Endothelial cell (in vitro differentiated cells): ENCODE results near the gene DST. TPM values are rescaled to one million over a fixed set of nuclear protein-coding genes. Genes with fewer than 3 reads are reported as not detected.

Source experiments
- DNase-seq: peaks from one replicate; pipeline ENCODE4 v3.0.0; 2021; ENCODE audit warnings: low spot score
- H3K27ac Mint-ChIP-seq: one replicate; pipeline ENCODE4 v1.8.0; 2021; ENCODE audit warnings: mixed read lengths, inconsistent platforms; ENCODE audit not compliant: unreplicated experiment
- H3K27me3 Mint-ChIP-seq: one replicate; pipeline ENCODE4 v1.8.0; 2021; ENCODE audit warnings: mild to moderate bottlenecking, moderate library complexity, mixed read lengths, inconsistent platforms; ENCODE audit not compliant: unreplicated experiment
- H3K36me3 Mint-ChIP-seq: one replicate; pipeline ENCODE4 v1.8.0; 2021; ENCODE audit warnings: mild to moderate bottlenecking, low read depth, mixed read lengths, inconsistent platforms; ENCODE audit not compliant: unreplicated experiment
- H3K4me1 Mint-ChIP-seq: one replicate; pipeline ENCODE4 v1.8.0; 2021; ENCODE audit warnings: mild to moderate bottlenecking, mixed read lengths, inconsistent platforms; ENCODE audit not compliant: unreplicated experiment
- H3K4me3 Mint-ChIP-seq: one replicate; pipeline ENCODE4 v1.8.0; 2021; ENCODE audit warnings: mild to moderate bottlenecking, mixed read lengths, inconsistent platforms; ENCODE audit not compliant: unreplicated experiment
- H3K9me3 Mint-ChIP-seq: one replicate; pipeline ENCODE4 v1.8.0; 2021; ENCODE audit warnings: mixed read lengths, inconsistent platforms; ENCODE audit not compliant: unreplicated experiment
- CTCF ChIP-seq: fragments of 200-600 bp; sonication (generic); IDR thresholded peaks from one replicate; pipeline ENCODE4 v1.5.0; 2021; ENCODE audit warnings: antibody characterized with exemption; ENCODE audit not compliant: unreplicated experiment
- total RNA-seq: library from RNA; stranded (reverse); fragmentation: NEBNext Ultra II Directional; extraction: Animal tissue kit (Norgen Biotek cat#: 25700); gene quantifications from one replicate; pipeline ENCODE4 v1.2.1, GENCODE V29; 2021; ENCODE audit not compliant: unreplicated experiment

DST gene
- total RNA-seq, 1 donor from 2014 or later = 284 TPM

DNA sequence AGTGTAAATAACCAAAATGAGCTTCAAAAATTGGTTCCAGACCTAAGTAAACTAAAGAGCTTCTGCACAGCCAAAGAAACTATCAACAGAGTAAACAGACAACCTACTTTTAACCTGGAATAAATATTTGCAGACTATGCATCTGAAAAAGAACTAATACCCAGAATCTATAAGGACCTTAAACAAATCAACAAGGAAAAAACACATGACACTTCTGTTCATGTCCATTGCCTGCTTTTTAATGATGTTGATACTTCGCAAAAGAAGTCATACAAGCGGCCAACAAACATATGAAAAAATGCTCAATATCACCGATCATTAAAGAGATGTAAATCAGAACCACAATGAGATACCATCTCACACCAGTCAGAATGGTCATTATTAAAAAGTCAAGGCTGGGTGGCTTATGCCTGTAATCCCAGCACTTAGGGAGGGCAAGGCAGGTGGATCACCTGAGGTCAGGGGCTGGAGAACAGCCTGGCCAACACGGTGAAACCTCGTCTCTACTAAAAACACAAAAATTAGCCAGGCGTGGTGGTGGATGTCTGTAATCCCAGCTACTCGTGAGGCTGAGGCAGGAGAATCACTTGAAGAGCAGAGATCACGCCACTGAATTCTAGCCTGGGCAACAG, 42.5 kb upstream of the DST start:
- TF ChIP-seq CTCF = no peak
- H3K4me3 Mint-ChIP-seq = no peak overlapping the region
- no peak overlapping the region for H3K27ac Mint-ChIP-seq
- no peaks in the 10 kb centered on the region for H3K9me3 Mint-ChIP-seq
- DNase-seq = no peak
- peaks cover 3% of the 10 kb centered on the region for H3K4me1 Mint-ChIP-seq
- H3K27me3 Mint-ChIP-seq = peaks cover 3% of the 10 kb centered on the region
- H3K36me3 Mint-ChIP-seq = peaks cover 7% of the 10 kb centered on the region

DNA sequence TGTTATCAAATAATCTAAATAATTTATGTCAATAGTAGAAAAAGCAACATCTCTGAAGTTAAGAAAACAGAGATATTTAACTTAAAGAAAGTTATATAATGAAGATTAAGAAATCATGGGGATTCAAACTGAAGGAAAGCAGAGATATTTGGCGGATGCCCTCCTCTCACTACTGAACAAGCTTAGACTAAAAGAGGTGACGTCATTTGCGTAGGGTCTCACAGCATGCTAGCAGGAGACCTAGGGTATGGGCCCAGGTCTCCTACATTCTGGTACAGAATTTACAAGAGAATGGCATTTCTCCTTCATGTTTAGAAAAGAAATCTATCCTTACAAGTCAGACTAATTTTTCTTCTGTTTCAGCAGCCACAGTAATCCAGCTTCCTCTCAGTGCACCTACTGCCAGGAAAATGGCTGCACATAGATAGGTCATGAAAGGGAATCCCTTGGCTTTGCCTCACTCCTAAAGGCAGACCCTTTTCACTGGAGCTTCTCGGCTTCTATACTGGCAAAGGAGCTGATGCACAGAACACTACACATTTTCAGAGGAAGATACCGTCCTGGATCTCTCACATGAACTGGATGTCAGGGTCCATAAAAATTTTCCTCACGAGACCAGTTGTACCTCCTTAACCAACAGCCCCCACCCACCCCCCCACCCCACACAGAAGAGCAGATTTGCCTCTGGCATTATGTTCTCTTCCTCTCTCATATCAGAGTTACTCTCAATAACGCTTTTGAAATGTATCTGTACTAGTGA, 41.8 kb upstream of the DST start:
- Mint-ChIP-seq H3K27me3 (peaks cover 3% of the 10 kb centered on the region), H3K36me3 (peaks cover 7% of the 10 kb centered on the region), H3K27ac (no peak overlapping the region), H3K4me3 (no peak overlapping the region), H3K9me3 (no peaks in the 10 kb centered on the region), H3K4me1 (peaks cover 3% of the 10 kb centered on the region)
- no peak for DNase-seq
- TF ChIP-seq CTCF = no peak

GRCh38 chr6:56683882-56684281, 41.2 kb upstream of the DST start:
- H3K27me3 Mint-ChIP-seq = peaks cover 3% of the 10 kb centered on the region
- peaks cover 7% of the 10 kb centered on the region for H3K36me3 Mint-ChIP-seq
- TF ChIP-seq CTCF = no peak
- no peak overlapping the region for H3K4me3 Mint-ChIP-seq
- H3K4me1 Mint-ChIP-seq = peaks cover 3% of the 10 kb centered on the region
- no peak overlapping the region for H3K27ac Mint-ChIP-seq
- no peak for DNase-seq
- no peaks in the 10 kb centered on the region for H3K9me3 Mint-ChIP-seq

DNA sequence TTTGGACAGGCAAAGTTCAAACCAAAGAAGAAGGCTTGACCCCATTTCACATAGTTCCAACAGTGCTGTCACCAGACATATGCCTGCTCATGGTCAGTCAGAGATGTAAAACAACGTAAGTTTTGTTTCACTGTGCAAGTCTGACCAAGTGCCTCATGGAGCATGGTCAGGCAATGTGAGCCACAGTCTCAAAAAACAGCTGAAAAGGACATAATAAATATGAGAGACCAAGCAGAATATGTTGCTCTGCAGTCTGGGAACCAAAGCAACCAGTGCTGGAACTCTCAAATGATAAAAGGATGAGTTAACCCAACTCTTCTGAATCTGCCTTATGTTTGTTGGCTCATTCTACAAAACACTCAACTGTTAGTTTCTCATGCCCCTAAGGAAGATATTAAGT, 39.9 kb upstream of the DST start:
- no peak for DNase-seq
- Mint-ChIP-seq H3K9me3 (no peaks in the 10 kb centered on the region), H3K36me3 (peaks cover 7% of the 10 kb centered on the region), H3K27me3 (peaks cover 3% of the 10 kb centered on the region), H3K4me3 (no peak overlapping the region), H3K27ac (no peak overlapping the region), H3K4me1 (peaks cover 3% of the 10 kb centered on the region)
- TF ChIP-seq CTCF = no peak

DNA sequence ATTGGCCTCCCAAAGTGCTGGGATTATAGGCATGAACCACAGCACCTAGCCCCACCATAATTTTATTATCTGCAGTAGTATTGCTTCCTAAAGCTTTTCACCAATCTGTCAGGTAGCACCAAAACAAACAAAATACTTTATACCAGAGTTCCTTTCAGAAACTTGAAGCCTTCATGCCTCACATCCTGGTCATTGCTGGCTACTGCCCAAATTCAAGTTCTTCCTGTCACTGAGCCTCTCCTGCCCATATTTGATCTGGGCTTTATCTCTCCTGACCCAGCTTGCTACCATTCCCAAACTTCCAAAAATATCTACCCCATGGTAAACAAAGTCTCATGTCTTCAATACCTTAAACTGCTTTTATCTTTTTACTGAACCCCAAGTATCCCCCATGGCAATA, 34.9 kb upstream of the DST start:
- Mint-ChIP-seq H3K27me3 (peaks cover 3% of the 10 kb centered on the region), H3K9me3 (no peaks in the 10 kb centered on the region), H3K4me3 (no peak overlapping the region), H3K27ac (no peak overlapping the region), H3K4me1 (no peaks in the 10 kb centered on the region), H3K36me3 (peaks cover 4% of the 10 kb centered on the region)
- TF ChIP-seq CTCF = no peak
- no peak for DNase-seq
